Stimulated activated CD4-positive, alpha-beta T cell treated with anti-CD3 and anti-CD28 coated beads, Interleukin-1b, Interleukin-23, amount 100 ng/mL, for 1 hour (primary cell): ENCODE results near the gene SLC26A6.

Experiments used
- DNase-seq, 2 donors: peaks; one replicate each; pipeline ENCODE4 v3.0.0-alpha.2; 2020; ENCODE audit warnings: low read depth in 2 of 2

Gene SLC26A6

GRCh38 chr3:48599509-48600285 is 35.6 kb downstream of the SLC26A6 start:
- DNase-seq: no peak

- DNase-seq: no peak
These were observed 36.2 kb downstream of the SLC26A6 start for GRCh38 chr3:48599077-48599501.

- DNase-seq: no peak
These were observed 36.8 kb downstream of the SLC26A6 start for GRCh38 chr3:48598323-48599076.

- no peak for DNase-seq
These were observed 37.9 kb downstream of the SLC26A6 start for GRCh38 chr3:48597408-48597800.

GRCh38 chr3:48596676-48597407 is 38.4 kb downstream of the SLC26A6 start:
- no peak for DNase-seq

GRCh38 chr3:48596157-48596556 is 39.1 kb downstream of the SLC26A6 start:
- DNase-seq: no peak

- no peak for DNase-seq
These were observed 39.6 kb downstream of the SLC26A6 start for GRCh38 chr3:48595526-48596121.

- DNase-seq: no peak
These were observed 40.2 kb downstream of the SLC26A6 start, which contains the start of gene COL7A1 for GRCh38 chr3:48595075-48595525. Gene COL7A1 (minus strand): TSS chr3:48595329. CDS start chr3:48595159, 170 bp downstream.

- DNase-seq: no peak
These were observed 40.7 kb downstream of the SLC26A6 start for GRCh38 chr3:48594417-48595049.

GRCh38 chr3:48593337-48593736 is 41.9 kb downstream of the SLC26A6 start:
- DNase-seq: no peak

GRCh38 chr3:48592519-48593087 is 42.7 kb downstream of the SLC26A6 start:
- no peak for DNase-seq

- DNase-seq: no peak
These were observed 43.3 kb downstream of the SLC26A6 start for GRCh38 chr3:48591886-48592518.

GRCh38 chr3:48591436-48591835 is 43.8 kb downstream of the SLC26A6 start:
- no peak for DNase-seq

GRCh38 chr3:48588230-48588629 is 47.0 kb downstream of the SLC26A6 start:
- DNase-seq: no peak

- DNase-seq: no peak
These were observed 47.6 kb downstream of the SLC26A6 start for GRCh38 chr3:48587686-48588085.

GRCh38 chr3:48585411-48585810 is 49.9 kb downstream of the SLC26A6 start:
- no peak for DNase-seq

- DNase-seq: no peak
These were observed 50.4 kb downstream of the SLC26A6 start for GRCh38 chr3:48584836-48585235.

GRCh38 chr3:48581621-48582481 is 53.4 kb downstream of the SLC26A6 start:
- DNase-seq: no peak

GRCh38 chr3:48576647-48577046 is 58.6 kb downstream of the SLC26A6 start:
- no peak for DNase-seq
